ENCODE results near the gene ZNF446.

- TF ChIP-seq POLR2AphosphoS5 (IDR thresholded peaks at IDR 0.05; ENCODE audit: low read depth, low read length) (no peak), TAF1 (IDR thresholded peaks at IDR 0.05; ENCODE audit: borderline replicate concordance, insufficient read depth, low read length) (no peak)
- TF ChIP-seq, protein P1, sequence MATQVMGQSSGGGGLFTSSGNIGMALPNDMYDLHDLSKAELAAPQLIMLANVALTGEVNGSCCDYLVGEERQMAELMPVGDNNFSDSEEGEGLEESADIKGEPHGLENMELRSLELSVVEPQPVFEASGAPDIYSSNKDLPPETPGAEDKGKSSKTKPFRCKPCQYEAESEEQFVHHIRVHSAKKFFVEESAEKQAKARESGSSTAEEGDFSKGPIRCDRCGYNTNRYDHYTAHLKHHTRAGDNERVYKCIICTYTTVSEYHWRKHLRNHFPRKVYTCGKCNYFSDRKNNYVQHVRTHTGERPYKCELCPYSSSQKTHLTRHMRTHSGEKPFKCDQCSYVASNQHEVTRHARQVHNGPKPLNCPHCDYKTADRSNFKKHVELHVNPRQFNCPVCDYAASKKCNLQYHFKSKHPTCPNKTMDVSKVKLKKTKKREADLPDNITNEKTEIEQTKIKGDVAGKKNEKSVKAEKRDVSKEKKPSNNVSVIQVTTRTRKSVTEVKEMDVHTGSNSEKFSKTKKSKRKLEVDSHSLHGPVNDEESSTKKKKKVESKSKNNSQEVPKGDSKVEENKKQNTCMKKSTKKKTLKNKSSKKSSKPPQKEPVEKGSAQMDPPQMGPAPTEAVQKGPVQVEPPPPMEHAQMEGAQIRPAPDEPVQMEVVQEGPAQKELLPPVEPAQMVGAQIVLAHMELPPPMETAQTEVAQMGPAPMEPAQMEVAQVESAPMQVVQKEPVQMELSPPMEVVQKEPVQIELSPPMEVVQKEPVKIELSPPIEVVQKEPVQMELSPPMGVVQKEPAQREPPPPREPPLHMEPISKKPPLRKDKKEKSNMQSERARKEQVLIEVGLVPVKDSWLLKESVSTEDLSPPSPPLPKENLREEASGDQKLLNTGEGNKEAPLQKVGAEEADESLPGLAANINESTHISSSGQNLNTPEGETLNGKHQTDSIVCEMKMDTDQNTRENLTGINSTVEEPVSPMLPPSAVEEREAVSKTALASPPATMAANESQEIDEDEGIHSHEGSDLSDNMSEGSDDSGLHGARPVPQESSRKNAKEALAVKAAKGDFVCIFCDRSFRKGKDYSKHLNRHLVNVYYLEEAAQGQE (IDR thresholded peaks at IDR 0.05; ENCODE audit: insufficient read depth in 1 of 2, low read depth in 2 of 2, low read length in 2 of 2): no peak
Measured at GRCh38 chr19:58460039-58460438, 16.1 kb upstream of the ZNF446 start.

All from PFSK-1 (cell line).